Endothelial cell of umbilical vein (primary cell): ENCODE measurements around the gene MYMK.

ENCODE experiments used
- CTCF ChIP-seq, 2 donors: IDR thresholded peaks; 1 replicate in 1 of 2; 2 replicates in 1 of 2; pipeline ENCODE4 v1.5.1; 2011; ENCODE audit warnings: low read length in 2 of 2, mild to moderate bottlenecking in 2 of 2, moderate library complexity in 2 of 2, control low read depth in 1 of 2, inconsistent platforms in 1 of 2, low read depth in 1 of 2; ENCODE audit not compliant: insufficient read depth in 1 of 2; ENCODE audit errors: extremely low read depth in 1 of 2
- EZH2 ChIP-seq: IDR thresholded peaks from 2 replicates; pipeline ENCODE4 v1.6.1; 2012; ENCODE audit warnings: borderline replicate concordance, low read depth, mild to moderate bottlenecking, moderate library complexity, low read length, inconsistent platforms; ENCODE audit not compliant: severe bottlenecking
- POLR2A ChIP-seq: IDR thresholded peaks from 2 replicates; pipeline ENCODE4 v1.6.1; 2012; ENCODE audit warnings: low read depth, mild to moderate bottlenecking, control low read depth, low read length
- POLR2AphosphoS5 ChIP-seq: IDR thresholded peaks from 2 replicates; pipeline ENCODE4 v1.6.1; 2012; ENCODE audit warnings: low read depth, mild to moderate bottlenecking, control low read depth, low read length, moderate library complexity; ENCODE audit not compliant: insufficient read depth

DNA sequence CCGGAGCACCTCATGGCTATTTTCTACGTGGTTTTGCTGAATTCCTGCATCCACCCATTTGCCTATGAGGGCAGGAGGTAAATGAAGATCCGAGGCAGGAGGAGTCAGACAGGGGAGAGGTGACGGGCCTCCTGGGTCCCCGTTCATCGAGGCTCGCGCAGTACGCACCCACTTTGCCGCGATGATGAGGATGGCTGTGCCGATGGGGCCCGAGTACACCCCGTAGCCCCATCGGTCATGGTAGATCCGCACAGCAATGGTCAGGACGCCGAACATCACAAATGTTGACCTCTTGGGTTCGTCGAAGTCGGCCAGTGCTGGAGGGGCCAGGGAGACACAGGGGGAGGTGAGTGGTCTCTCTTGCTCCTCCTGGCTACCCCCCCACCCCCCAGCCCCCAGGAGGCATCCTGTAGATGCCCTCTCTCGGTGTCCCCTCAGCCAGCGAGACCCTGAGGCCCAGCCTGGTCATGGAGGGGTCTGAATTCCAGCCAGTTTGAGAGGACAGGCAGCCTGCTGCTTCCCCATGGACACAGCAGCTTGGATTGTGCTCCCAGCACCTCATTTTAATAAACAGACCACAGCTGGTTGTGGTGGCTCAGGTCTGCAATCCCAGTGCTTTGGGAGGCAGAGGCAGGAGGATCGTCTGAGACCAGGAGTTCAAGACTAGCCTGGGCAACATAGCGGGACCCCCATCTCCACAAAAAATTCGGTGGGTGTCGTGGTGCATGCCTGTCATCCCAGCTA lies 5.9 kb downstream of the MYMK start:
- TF ChIP-seq CTCF (IDR thresholded peaks at IDR 0.05; ENCODE audit: extremely low read depth in 1 of 2, insufficient read depth in 1 of 2, low read depth in 1 of 2, low read length in 2 of 2) (no peak), EZH2 (no peak), POLR2A (no peak), POLR2AphosphoS5 (no peak)
